Testis (tissue), 2 donors: Measurements from ENCODE around the gene PRR30.

Source experiments
- POLR2A ChIP-seq: fragments of 450-650 bp; IDR thresholded peaks from one replicate; pipeline ENCODE4 v1.6.1; 2017; ENCODE audit warnings: antibody characterized with exemption, mild to moderate bottlenecking, moderate library complexity
- TF ChIP-seq, protein P1 (sequence below), 3 experiments: fragments of 450-650 bp in 2 of 3; fragments of 200-600 bp in 1 of 3; sonication (generic) in 1 of 3; IDR thresholded peaks; one replicate each; pipeline ENCODE4 v1.5.1; 2016 to 2019; ENCODE audit warnings: antibody characterized with exemption in 3 of 3, mild to moderate bottlenecking in 2 of 3, moderate library complexity in 1 of 3

GRCh38 chr2:27177441-27178351, 38.5 kb upstream of the PRR30 start:
- TF ChIP-seq, protein P1, sequence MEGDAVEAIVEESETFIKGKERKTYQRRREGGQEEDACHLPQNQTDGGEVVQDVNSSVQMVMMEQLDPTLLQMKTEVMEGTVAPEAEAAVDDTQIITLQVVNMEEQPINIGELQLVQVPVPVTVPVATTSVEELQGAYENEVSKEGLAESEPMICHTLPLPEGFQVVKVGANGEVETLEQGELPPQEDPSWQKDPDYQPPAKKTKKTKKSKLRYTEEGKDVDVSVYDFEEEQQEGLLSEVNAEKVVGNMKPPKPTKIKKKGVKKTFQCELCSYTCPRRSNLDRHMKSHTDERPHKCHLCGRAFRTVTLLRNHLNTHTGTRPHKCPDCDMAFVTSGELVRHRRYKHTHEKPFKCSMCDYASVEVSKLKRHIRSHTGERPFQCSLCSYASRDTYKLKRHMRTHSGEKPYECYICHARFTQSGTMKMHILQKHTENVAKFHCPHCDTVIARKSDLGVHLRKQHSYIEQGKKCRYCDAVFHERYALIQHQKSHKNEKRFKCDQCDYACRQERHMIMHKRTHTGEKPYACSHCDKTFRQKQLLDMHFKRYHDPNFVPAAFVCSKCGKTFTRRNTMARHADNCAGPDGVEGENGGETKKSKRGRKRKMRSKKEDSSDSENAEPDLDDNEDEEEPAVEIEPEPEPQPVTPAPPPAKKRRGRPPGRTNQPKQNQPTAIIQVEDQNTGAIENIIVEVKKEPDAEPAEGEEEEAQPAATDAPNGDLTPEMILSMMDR (IDR thresholded peaks at IDR 0.05) = no peak
- no peak for TF ChIP-seq POLR2A
